PC-3 (cell line): Measurements from ENCODE around the gene SMIM32. TPM values are rescaled to one million over a fixed set of nuclear protein-coding genes. Genes with fewer than 3 reads are reported as not detected.

Experiments
- ATAC-seq: fragments of 200-7000 bp; cut with Tn5 transposase; 2 replicates; pipeline ENCODE4 v1.9.1; 2020; ENCODE audit warnings: mild to moderate bottlenecking, moderate library complexity
- BruUV-seq: library from RNA; stranded (reverse); fragments of 400-500 nt; replicated peaks from 2 replicates; lab custom pipeline; 2021; lab: Mats Ljungman, UMichigan
- CTCF ChIA-PET: fragments of 300-600 bp; sonication (Branson Sonifier 250); formaldehyde crosslinking; loops from one replicate; lab custom pipeline; 2022; ENCODE audit warnings: antibody characterized with exemption; lab: Charles Lee
- POLR2A ChIA-PET: fragments of 300-600 bp; sonication (Branson Sonifier 250); formaldehyde crosslinking; loops from one replicate; lab custom pipeline; 2022; ENCODE audit warnings: antibody characterized with exemption; ENCODE audit not compliant: unreplicated experiment; lab: Charles Lee
- DNase-seq: peaks from one replicate; pipeline ENCODE4 v3.0.0-alpha.2; 2015
- H2AFZ ChIP-seq: fragments of 300-600 bp; sonication (generic); 2 replicates; pipeline ENCODE4 v1.6.0; 2016; ENCODE audit warnings: antibody characterized with exemption, low read length
- H3F3A ChIP-seq: fragments of 300-600 bp; sonication (generic); one replicate; pipeline ENCODE4 v1.6.0; 2017; ENCODE audit warnings: antibody characterized with exemption, low read length, control low read depth, mild to moderate bottlenecking; ENCODE audit not compliant: unreplicated experiment
- H3K27ac ChIP-seq: fragments of 300-600 bp; sonication (generic); 2 replicates; pipeline ENCODE4 v1.5.1; 2016; ENCODE audit warnings: mild to moderate bottlenecking, low read length
- H3K27me3 ChIP-seq: fragments of 300-600 bp; sonication (generic); 2 replicates; pipeline ENCODE4 v1.6.1; 2016; ENCODE audit warnings: low read length, mixed read lengths
- H3K36me3 ChIP-seq: fragments of 300-600 bp; sonication (generic); 2 replicates; pipeline ENCODE4 v1.6.1; 2016; ENCODE audit warnings: low read depth, mixed run types, low read length, mixed read lengths
- H3K4me1 ChIP-seq: fragments of 300-600 bp; sonication (generic); 2 replicates; pipeline ENCODE4 v1.5.1; 2016; ENCODE audit warnings: low read length; ENCODE audit not compliant: insufficient read depth
- H3K4me2 ChIP-seq: fragments of 300-600 bp; sonication (generic); 2 replicates; pipeline ENCODE4 v1.6.0; 2016; ENCODE audit warnings: low read length
- H3K4me3 ChIP-seq: fragments of 300-600 bp; sonication (generic); 2 replicates; pipeline ENCODE4 v1.5.1; 2016; ENCODE audit warnings: mild to moderate bottlenecking, low read length, mixed read lengths
- H3K79me2 ChIP-seq: fragments of 300-600 bp; sonication (generic); 2 replicates; pipeline ENCODE4 v1.6.1; 2017; ENCODE audit warnings: low read length, mixed read lengths
- H3K9ac ChIP-seq: fragments of 300-600 bp; sonication (generic); 2 replicates; pipeline ENCODE4 v1.6.0; 2016; ENCODE audit warnings: mild to moderate bottlenecking, low read length
- H3K9me2 ChIP-seq: fragments of 300-600 bp; sonication (generic); replicated peaks from 2 replicates; pipeline ENCODE4 v1.6.1; 2016; ENCODE audit warnings: mixed run types, low read length, mixed read lengths
- H3K9me3 ChIP-seq: fragments of 300-600 bp; sonication (generic); 2 replicates; pipeline ENCODE4 v1.6.1; 2016; ENCODE audit warnings: low read length, mixed read lengths
- H4K20me1 ChIP-seq: fragments of 300-600 bp; sonication (generic); 2 replicates; pipeline ENCODE4 v1.6.1; 2016; ENCODE audit warnings: low read length, mixed read lengths
- CTCF ChIP-seq: fragments of 300-600 bp; sonication (generic); conservative IDR thresholded peaks from 2 replicates; pipeline ENCODE4 v1.5.1; 2017; ENCODE audit warnings: antibody characterized with exemption, low read depth, mild to moderate bottlenecking, low read length
- EZH2 ChIP-seq: fragments of 300-600 bp; sonication (generic); IDR thresholded peaks from one replicate; pipeline ENCODE4 v1.6.1; 2017; ENCODE audit warnings: antibody characterized with exemption, mild to moderate bottlenecking, low read length; ENCODE audit not compliant: unreplicated experiment
- EZH2phosphoT487 ChIP-seq: fragments of 300-600 bp; sonication (generic); IDR thresholded peaks from 2 replicates; pipeline ENCODE4 v1.6.1; 2018; ENCODE audit warnings: mild to moderate bottlenecking, antibody characterized with exemption, low read length, borderline replicate concordance
- intact Hi-C: fragments of 100-400 bp; cut with micrococcal nuclease; formaldehyde crosslinking; loops from 2 replicates; pipeline ENCODE4 v1.9.0; 2023
- total RNA-seq: library from RNA; depleted of rRNA; stranded (reverse); fragments of >200 nt; gene quantifications from 2 replicates; pipeline ENCODE4 v1.2.3, GENCODE V29; 2014

SMIM32 gene
- total RNA-seq, 1 experiment from 2014 or later: not detected

DNA sequence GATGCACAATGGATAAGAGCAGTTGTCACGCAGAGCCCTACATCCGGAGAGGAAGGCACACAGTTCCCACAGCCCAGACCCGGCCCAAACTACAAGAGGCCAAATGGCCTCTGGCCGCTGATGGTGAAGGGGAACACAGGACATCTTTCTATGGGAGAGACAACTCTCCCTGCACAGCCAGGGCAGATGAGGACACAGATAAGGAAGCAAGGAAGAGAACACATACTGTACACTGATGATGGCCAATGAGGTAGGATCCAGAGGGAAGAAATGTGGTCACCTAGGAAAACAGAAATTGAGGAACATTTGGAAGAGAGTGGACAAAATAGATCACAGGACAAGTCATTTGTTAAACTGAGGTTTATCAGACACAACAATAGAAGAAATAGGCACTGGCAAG, 28.4 kb upstream of the SMIM32 start:
- Histone ChIP-seq H3K9me2 (no peaks in the 10 kb centered on the region), H4K20me1 (no peaks in the 10 kb centered on the region), H3K9me3 (no peaks in the 10 kb centered on the region), H2AFZ (no peak overlapping the region), H3K79me2 (no peaks in the 10 kb centered on the region), H3K27ac (no peak overlapping the region), H3K36me3 (no peaks in the 10 kb centered on the region), H3F3A (no peaks in the 10 kb centered on the region), H3K4me2 (no peak overlapping the region), H3K27me3 (no peaks in the 10 kb centered on the region), H3K4me3 (no peak overlapping the region), H3K9ac (no peak overlapping the region), H3K4me1 (peaks cover 4% of the 10 kb centered on the region; the same call in 1 of the 2 replicates)
- ATAC-seq (no peak), DNase-seq (no peak)
- POLR2A ChIA-PET: no interaction called here
- TF ChIP-seq EZH2: no peak
- no peak for TF ChIP-seq EZH2phosphoT487
- no peak for TF ChIP-seq CTCF
- intact Hi-C loops: no loop called here
- CTCF ChIA-PET: no interaction called here
- no TSS peak for BruUV-seq

DNA sequence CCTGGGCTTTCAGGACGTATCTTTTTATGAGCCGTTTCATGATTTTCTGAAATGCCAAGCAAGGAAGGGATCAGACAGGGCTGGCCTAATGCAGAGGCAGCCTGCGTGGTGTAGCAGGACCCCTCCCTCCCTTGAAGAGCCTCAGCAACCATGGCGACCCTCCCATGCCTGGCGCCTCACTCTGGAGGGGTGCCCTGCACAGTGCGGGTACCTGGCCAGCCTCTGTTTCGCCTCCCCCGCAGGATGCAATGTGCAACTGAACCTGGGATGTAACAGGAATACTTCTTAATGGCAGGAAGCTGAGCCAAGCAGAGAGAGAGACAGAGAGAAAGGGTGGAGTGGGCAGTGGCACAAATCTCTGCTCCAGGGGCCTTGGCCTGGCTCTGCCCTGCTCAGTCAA, 23.3 kb upstream of the SMIM32 start:
- H3K9me2 ChIP-seq: no peaks in the 10 kb centered on the region
- no peak for DNase-seq
- H3K4me2 ChIP-seq: no peak overlapping the region
- H3K9me3 ChIP-seq: no peaks in the 10 kb centered on the region
- CTCF ChIA-PET: no interaction called here
- no peak overlapping the region for H2AFZ ChIP-seq
- no peak overlapping the region for H3K4me3 ChIP-seq
- intact Hi-C loops: no loop called here
- H3K27me3 ChIP-seq: peaks cover 8% of the 10 kb centered on the region; the same call in 1 of the 2 replicates
- BruUV-seq: no TSS peak
- H3K79me2 ChIP-seq: no peaks in the 10 kb centered on the region
- no peak for ATAC-seq
- H4K20me1 ChIP-seq: no peaks in the 10 kb centered on the region
- H3K27ac ChIP-seq: no peak overlapping the region
- POLR2A ChIA-PET: no interaction called here
- no peaks in the 10 kb centered on the region for H3F3A ChIP-seq
- TF ChIP-seq EZH2phosphoT487 (no peak), CTCF (no peak), EZH2 (no peak)
- H3K4me1 ChIP-seq: no peaks in the 10 kb centered on the region
- no peaks in the 10 kb centered on the region for H3K36me3 ChIP-seq
- H3K9ac ChIP-seq: no peak overlapping the region

- no TSS peak for BruUV-seq
- Histone ChIP-seq H3K36me3 (no peaks in the 10 kb centered on the region), H3K9me2 (no peaks in the 10 kb centered on the region), H3K9me3 (no peaks in the 10 kb centered on the region), H3F3A (no peaks in the 10 kb centered on the region), H3K9ac (no peak overlapping the region), H3K4me2 (no peak overlapping the region), H4K20me1 (no peaks in the 10 kb centered on the region), H3K27ac (no peak overlapping the region), H3K27me3 (peaks cover 8% of the 10 kb centered on the region; the same call in 1 of the 2 replicates), H3K4me3 (no peak overlapping the region), H2AFZ (no peak overlapping the region), H3K4me1 (no peaks in the 10 kb centered on the region), H3K79me2 (no peaks in the 10 kb centered on the region)
- DNase-seq (no peak), ATAC-seq (no peak)
- ChIA-PET CTCF (no interaction called here), POLR2A (no interaction called here)
- intact Hi-C loops: no loop called here
- no peak for TF ChIP-seq EZH2
- TF ChIP-seq EZH2phosphoT487: no peak
- no peak for TF ChIP-seq CTCF
These were observed 22.9 kb upstream of the SMIM32 start for GRCh38 chr5:136215812-136216211.
